ENCODE measurements around the gene PPIL6. TPM values are rescaled to one million over a fixed set of nuclear protein-coding genes. Genes with fewer than 3 reads are reported as not detected.

PPIL6 gene
- total RNA-seq, 1 donor from 2014 or later, result 4.2 TPM

DNA sequence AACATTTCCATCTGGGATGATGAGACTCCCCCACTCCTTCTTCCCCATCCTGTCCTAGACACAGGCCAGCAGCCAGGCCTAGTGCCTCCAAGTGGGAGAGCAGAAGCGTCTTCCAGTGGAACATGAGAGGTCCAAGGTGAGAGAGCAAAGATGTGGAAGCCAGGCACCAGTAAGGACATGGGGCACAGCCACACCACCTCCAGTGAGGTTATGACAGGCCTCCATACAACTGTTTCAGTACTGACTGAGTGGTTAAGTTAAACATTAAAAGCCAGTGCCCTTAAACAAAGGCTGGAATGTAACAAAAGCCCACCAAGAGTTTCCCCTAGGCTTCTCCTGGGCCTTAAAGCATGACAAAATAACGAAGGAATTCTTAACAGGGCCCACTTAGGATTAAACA, 37.3 kb upstream of the PPIL6 start:
- TF ChIP-seq, protein P1, sequence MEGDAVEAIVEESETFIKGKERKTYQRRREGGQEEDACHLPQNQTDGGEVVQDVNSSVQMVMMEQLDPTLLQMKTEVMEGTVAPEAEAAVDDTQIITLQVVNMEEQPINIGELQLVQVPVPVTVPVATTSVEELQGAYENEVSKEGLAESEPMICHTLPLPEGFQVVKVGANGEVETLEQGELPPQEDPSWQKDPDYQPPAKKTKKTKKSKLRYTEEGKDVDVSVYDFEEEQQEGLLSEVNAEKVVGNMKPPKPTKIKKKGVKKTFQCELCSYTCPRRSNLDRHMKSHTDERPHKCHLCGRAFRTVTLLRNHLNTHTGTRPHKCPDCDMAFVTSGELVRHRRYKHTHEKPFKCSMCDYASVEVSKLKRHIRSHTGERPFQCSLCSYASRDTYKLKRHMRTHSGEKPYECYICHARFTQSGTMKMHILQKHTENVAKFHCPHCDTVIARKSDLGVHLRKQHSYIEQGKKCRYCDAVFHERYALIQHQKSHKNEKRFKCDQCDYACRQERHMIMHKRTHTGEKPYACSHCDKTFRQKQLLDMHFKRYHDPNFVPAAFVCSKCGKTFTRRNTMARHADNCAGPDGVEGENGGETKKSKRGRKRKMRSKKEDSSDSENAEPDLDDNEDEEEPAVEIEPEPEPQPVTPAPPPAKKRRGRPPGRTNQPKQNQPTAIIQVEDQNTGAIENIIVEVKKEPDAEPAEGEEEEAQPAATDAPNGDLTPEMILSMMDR (IDR thresholded peaks at IDR 0.05), result no peak
- intact Hi-C loops (cut with DNase I), result no loop called here
- H3K4me3 ChIP-seq, result no peak overlapping the region

DNA sequence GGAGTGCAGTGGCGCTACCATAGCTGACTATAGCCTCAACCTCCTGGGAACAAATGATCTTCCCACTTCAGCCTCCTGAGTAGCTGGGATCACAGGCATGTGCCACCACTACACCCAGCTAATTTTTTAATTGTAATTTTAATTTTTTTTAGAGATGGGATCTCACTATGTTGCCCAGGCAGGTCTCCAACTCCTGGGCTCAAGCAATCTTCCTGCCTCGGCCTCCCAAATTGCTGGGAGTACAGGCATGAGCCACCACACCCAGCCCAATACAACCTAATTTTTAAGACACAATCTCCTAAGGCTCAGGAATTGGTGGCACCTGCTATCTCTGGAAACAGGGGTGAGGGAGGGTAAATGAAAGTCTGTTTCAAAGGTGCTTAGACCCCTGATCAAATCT, 36.8 kb upstream of the PPIL6 start:
- no peak overlapping the region for H3K4me3 ChIP-seq
- H3K9me3 ChIP-seq, result no peaks in the 10 kb centered on the region
- no peak overlapping the region for H3K27ac ChIP-seq
- H3K36me3 ChIP-seq, result peaks cover 70% of the 10 kb centered on the region
- intact Hi-C loops (cut with DNase I), result no loop called here
- no peaks in the 10 kb centered on the region for H3K27me3 ChIP-seq
- DNase-seq (no peak), ATAC-seq (no peak)
- peaks cover 42% of the 10 kb centered on the region for H3K4me1 ChIP-seq
- TF ChIP-seq, protein P1 (IDR thresholded peaks at IDR 0.05), result no peak

More for the DNA sequence above, 37.3 kb upstream of the PPIL6 start:
- ATAC-seq (no peak), DNase-seq (no peak)
- peaks cover 42% of the 10 kb centered on the region for H3K4me1 ChIP-seq
- H3K27ac ChIP-seq, result no peak overlapping the region
- H3K36me3 ChIP-seq, result peaks cover 64% of the 10 kb centered on the region
- no peaks in the 10 kb centered on the region for H3K9me3 ChIP-seq
- H3K27me3 ChIP-seq, result no peaks in the 10 kb centered on the region

DNA sequence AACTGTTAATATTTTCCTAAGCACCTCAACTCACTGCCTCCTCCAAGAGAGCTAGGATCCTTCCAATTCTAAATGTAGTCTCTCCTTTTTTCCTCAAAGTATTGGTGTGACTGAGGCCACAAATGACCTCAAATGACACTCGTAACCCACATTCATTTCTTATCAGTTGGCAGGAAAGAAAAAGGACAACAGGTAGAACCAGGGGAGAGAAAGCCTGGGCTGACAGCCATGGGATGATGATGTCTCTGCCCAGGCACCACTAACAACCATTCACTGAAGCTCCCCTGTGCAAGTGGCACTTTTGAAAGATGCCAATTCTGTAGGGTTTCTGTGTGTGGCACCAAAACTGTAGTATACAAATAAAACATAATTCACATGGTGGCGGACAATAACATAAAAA, 35.2 kb upstream of the PPIL6 start:
- no peak for DNase-seq

DNA sequence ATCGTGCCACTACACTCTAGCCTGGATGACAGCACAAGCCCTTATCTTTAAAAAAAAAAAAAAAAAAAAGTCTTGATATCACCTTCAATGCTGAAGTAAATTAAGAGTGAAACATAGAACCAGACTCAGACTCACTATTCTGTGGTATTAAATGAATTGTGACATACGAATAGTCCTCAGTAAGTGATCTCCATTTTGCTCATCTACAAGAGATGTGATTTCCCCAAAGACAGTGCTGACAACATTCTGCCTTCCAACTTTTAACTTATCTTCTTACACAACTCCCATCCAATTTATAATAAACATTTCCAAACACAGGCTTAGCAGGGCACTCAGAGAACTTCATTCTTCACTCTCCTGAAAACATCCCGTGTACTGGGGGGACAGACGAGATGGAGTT, 34.6 kb upstream of the PPIL6 start:
- Histone ChIP-seq H3K36me3 (peaks cover 78% of the 10 kb centered on the region), H3K4me3 (no peak overlapping the region), H3K9me3 (no peaks in the 10 kb centered on the region), H3K27ac (no peak overlapping the region), H3K4me1 (peaks cover 20% of the 10 kb centered on the region), H3K27me3 (no peaks in the 10 kb centered on the region)
- ATAC-seq, result no peak
- DNase-seq, result no peak
- intact Hi-C loops (cut with DNase I), result no loop called here
- TF ChIP-seq, protein P1 (IDR thresholded peaks at IDR 0.05), result no peak

More for the DNA sequence above, 35.2 kb upstream of the PPIL6 start:
- H3K4me1 ChIP-seq, result peaks cover 26% of the 10 kb centered on the region
- ATAC-seq, result no peak
- H3K27ac ChIP-seq, result no peak overlapping the region
- TF ChIP-seq, protein P1 (IDR thresholded peaks at IDR 0.05), result no peak
- no peaks in the 10 kb centered on the region for H3K9me3 ChIP-seq
- peaks cover 79% of the 10 kb centered on the region for H3K36me3 ChIP-seq
- intact Hi-C loops (cut with DNase I), result no loop called here
- H3K27me3 ChIP-seq, result no peaks in the 10 kb centered on the region
- H3K4me3 ChIP-seq, result no peak overlapping the region

DNA sequence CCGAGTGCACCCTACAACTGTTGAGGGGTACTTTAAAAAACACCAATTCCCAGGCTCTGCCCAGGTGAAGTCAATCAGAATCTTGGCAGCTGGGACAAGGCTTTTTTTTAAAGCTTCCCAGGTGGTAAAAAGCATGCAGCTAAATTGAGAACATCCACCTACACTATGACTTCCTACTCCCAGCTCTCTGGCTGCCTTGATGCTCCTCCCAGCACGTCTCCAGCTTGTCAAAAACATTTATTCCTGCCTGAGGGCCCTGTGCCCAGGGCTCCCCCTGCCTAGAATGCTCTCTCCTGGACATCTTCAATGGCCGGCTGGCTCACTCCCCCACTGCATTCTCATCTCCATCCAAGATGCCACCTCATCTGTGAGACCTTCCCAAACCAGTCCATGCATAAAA, 32.7 kb upstream of the PPIL6 start:
- DNase-seq (no peak), ATAC-seq (no peak)
- TF ChIP-seq, protein P1 (IDR thresholded peaks at IDR 0.05), result no peak
- H3K4me3 ChIP-seq, result no peak overlapping the region
- intact Hi-C loops (cut with DNase I), result no loop called here
- H3K9me3 ChIP-seq, result no peaks in the 10 kb centered on the region
- H3K4me1 ChIP-seq, result peaks cover 7% of the 10 kb centered on the region
- no peak overlapping the region for H3K27ac ChIP-seq
- H3K27me3 ChIP-seq, result no peaks in the 10 kb centered on the region
- H3K36me3 ChIP-seq, result peaks cover 91% of the 10 kb centered on the region
